Gastroesophageal sphincter (tissue), 4 donors: Measurements from ENCODE around the gene CMTM5. TPM values are rescaled to one million over a fixed set of nuclear protein-coding genes. Genes with fewer than 3 reads are reported as not detected.

ENCODE experiments used
- ATAC-seq: fragments of 150-250 bp; one replicate; pipeline ENCODE4 v1.9.1; 2016; ENCODE audit warnings: mild to moderate bottlenecking, moderate library complexity
- H3K27ac ChIP-seq, 4 donors: fragments of 200-600 bp; sonication (generic) in 3 of 4; 1 replicate in 3 of 4; 2 replicates in 1 of 4; pipeline ENCODE4 v1.5.1; 2016 to 2019
- H3K27me3 ChIP-seq: fragments of 200-600 bp; sonication (generic); one replicate; pipeline ENCODE4 v1.5.1; 2019
- H3K36me3 ChIP-seq, 2 donors: fragments of 200-600 bp; sonication (generic); one replicate each; pipeline ENCODE4 v1.5.1; 2019; ENCODE audit warnings: control low read depth in 1 of 2
- H3K4me1 ChIP-seq, 3 donors: fragments of 200-600 bp; sonication (generic); 1 replicate in 2 of 3; 2 replicates in 1 of 3; pipeline ENCODE4 v1.5.1; 2016 to 2019; ENCODE audit warnings: control low read depth in 2 of 3
- H3K4me3 ChIP-seq, 2 donors: fragments of 200-600 bp; sonication (generic); one replicate each; pipeline ENCODE4 v1.5.1; 2019; ENCODE audit warnings: mild to moderate bottlenecking in 1 of 2, moderate library complexity in 1 of 2
- H3K9me3 ChIP-seq, 3 donors: fragments of 200-600 bp; sonication (generic); one replicate each; pipeline ENCODE4 v1.5.1; 2017 to 2019; ENCODE audit warnings: control low read depth in 2 of 3
- EP300 ChIP-seq: sonication (generic); formaldehyde crosslinking; IDR thresholded peaks from one replicate; pipeline ENCODE4 v1.6.1; 2017; ENCODE audit warnings: antibody characterized with exemption, mild to moderate bottlenecking
- POLR2A ChIP-seq, 2 donors: fragments of 450-650 bp; IDR thresholded peaks; one replicate each; pipeline ENCODE4 v1.6.1; 2017; ENCODE audit warnings: antibody characterized with exemption in 2 of 2, mild to moderate bottlenecking in 2 of 2, moderate library complexity in 1 of 2
- POLR2AphosphoS5 ChIP-seq: sonication (generic); formaldehyde crosslinking; IDR thresholded peaks from one replicate; pipeline ENCODE4 v1.6.1; 2017; ENCODE audit warnings: antibody characterized with exemption
- WGBS, 2 donors: methylation state at CpG; one replicate each; pipeline ENCODE4 v1.1.5; 2018; ENCODE audit warnings: low coverage in 1 of 2; 5-methylcytosine and 5-hydroxymethylcytosine counted together
- total RNA-seq, 4 donors: library from RNA; depleted of rRNA; stranded (reverse); fragments of >200 nt; gene quantifications; one replicate each; pipeline ENCODE4 v1.1.0, GENCODE V29; 2016
- TF ChIP-seq, protein P1 (sequence below), 4 experiments: fragments of 200-600 bp in 2 of 4; fragments of 450-650 bp in 2 of 4; sonication (generic) in 1 of 4; IDR thresholded peaks; one replicate each; pipeline ENCODE4 v1.5.1; 2017 to 2019; ENCODE audit warnings: antibody characterized with exemption in 4 of 4, mild to moderate bottlenecking in 2 of 4, moderate library complexity in 2 of 4

Gene CMTM5
- total RNA-seq, 4 donors from 2014 or later, result 0.81 to 2.3 (median 1.2) TPM; not detected in 1

DNA sequence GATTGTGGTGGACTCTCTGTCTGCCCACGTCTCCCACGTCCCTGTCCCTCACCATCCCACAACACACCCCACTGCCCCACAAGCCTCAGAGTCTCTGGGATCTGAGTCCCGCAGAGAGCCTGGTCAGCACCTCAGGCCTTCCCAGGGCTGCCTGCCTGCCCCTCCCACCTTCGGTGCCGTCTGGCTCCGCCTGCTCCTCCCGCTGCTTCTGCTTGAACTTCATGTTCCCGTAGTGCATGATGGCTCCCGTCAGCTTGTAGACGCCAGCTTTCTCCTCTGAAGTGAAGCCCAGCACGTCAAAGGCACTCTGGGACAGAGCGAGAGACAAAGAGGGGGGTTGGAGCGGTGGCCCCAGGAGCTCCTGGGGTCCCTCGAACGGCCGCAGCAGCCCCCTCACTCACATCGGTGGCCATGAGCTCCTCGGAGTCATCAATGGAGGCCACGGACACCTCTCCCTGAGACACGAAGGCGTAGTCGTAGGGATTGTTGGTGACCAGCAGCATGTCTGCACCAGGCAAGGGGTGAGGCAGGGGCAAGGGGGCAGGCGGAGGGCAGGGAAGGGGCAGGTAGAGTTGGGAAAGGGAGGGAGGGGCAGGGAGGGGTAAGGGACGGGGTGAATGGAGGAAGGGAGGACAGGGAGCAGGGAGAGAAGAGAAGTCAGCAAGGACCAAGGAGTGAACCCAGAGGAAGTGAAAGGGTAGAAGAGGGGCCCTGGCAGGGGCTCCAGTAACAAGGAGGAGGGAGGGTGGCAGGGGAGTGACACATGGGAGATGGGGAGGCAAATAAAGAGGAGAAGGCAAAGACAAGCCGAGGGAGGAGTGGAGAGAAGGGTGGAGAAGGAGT is 25.7 kb downstream of the CMTM5 start:
- no peaks in the 10 kb centered on the region for H3K9me3 ChIP-seq
- H3K27me3 ChIP-seq, result peaks cover 52% of the 10 kb centered on the region
- H3K36me3 ChIP-seq, result no peaks in the 10 kb centered on the region
- ATAC-seq, result no peak
- WGBS, 2 donors, result 45 to 51% methylated on average over 2 to 9 of the region's 25 CpGs
- H3K4me3 ChIP-seq, result no peak overlapping the region
- H3K4me1 ChIP-seq, result no peaks in the 10 kb centered on the region
- TF ChIP-seq POLR2AphosphoS5 (no peak), EP300 (no peak), POLR2A (IDR thresholded peaks at IDR 0.05) (no peak)
- TF ChIP-seq, protein P1, sequence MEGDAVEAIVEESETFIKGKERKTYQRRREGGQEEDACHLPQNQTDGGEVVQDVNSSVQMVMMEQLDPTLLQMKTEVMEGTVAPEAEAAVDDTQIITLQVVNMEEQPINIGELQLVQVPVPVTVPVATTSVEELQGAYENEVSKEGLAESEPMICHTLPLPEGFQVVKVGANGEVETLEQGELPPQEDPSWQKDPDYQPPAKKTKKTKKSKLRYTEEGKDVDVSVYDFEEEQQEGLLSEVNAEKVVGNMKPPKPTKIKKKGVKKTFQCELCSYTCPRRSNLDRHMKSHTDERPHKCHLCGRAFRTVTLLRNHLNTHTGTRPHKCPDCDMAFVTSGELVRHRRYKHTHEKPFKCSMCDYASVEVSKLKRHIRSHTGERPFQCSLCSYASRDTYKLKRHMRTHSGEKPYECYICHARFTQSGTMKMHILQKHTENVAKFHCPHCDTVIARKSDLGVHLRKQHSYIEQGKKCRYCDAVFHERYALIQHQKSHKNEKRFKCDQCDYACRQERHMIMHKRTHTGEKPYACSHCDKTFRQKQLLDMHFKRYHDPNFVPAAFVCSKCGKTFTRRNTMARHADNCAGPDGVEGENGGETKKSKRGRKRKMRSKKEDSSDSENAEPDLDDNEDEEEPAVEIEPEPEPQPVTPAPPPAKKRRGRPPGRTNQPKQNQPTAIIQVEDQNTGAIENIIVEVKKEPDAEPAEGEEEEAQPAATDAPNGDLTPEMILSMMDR (IDR thresholded peaks at IDR 0.05), result no peak
- H3K27ac ChIP-seq, result no peak overlapping the region

DNA sequence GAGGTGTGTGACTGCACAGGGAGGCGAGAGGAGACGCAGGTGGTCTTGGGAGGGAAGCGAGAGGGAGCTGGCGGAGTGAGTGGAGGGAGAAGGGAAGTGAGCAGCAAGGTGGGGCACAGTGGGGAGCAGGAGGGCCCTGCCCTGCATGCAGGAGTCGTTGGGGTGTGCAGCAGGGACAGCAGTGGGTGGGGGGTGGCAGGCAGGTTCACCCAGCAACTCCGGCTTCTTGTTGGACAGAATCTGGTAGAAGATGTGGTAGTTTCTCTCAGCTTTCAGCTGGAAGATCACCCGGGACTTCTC is 26.2 kb downstream of the CMTM5 start:
- Histone ChIP-seq H3K4me3 (no peak overlapping the region), H3K4me1 (no peaks in the 10 kb centered on the region), H3K27ac (no peak overlapping the region), H3K9me3 (no peaks in the 10 kb centered on the region), H3K36me3 (no peaks in the 10 kb centered on the region), H3K27me3 (peaks cover 53% of the 10 kb centered on the region)
- no peak for ATAC-seq
- whole genome bisulfite sequencing, 2 donors, result 47 to 58% methylated on average over 6 to 7 of the region's 7 CpGs
- TF ChIP-seq EP300 (no peak), POLR2A (IDR thresholded peaks at IDR 0.05) (no peak), POLR2AphosphoS5 (no peak)
- TF ChIP-seq, protein P1 (IDR thresholded peaks at IDR 0.05), result no peak

DNA sequence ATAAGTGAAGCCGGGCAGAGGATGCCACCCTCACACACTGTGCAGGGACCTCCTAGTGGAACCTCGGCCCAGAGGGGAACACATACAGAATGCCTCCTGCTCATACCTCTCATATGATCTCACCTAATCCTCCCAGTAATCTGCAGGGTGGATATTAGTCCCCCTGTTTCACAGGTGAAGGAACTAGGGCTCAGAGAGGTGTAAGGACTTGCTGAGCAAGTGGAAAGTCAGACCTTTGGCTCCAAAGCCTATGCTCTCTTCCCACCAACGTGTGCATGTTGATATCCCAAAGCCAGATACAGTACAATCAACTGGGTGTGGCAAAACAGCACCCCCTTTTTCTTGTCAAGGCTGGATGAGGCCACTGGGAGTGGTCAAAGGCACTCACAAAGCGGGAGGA is 27.1 kb downstream of the CMTM5 start:
- H3K9me3 ChIP-seq, result no peaks in the 10 kb centered on the region
- ATAC-seq, result no peak
- TF ChIP-seq POLR2A (IDR thresholded peaks at IDR 0.05) (no peak), POLR2AphosphoS5 (no peak), EP300 (no peak)
- TF ChIP-seq, protein P1 (IDR thresholded peaks at IDR 0.05), result no peak
- no peaks in the 10 kb centered on the region for H3K4me1 ChIP-seq
- H3K27me3 ChIP-seq, result peaks cover 56% of the 10 kb centered on the region
- 40 to 75% methylated on average over 1 of the region's 4 CpGs for WGBS, 2 donors
- H3K36me3 ChIP-seq, result no peaks in the 10 kb centered on the region
- no peak overlapping the region for H3K4me3 ChIP-seq
- H3K27ac ChIP-seq, result no peak overlapping the region

DNA sequence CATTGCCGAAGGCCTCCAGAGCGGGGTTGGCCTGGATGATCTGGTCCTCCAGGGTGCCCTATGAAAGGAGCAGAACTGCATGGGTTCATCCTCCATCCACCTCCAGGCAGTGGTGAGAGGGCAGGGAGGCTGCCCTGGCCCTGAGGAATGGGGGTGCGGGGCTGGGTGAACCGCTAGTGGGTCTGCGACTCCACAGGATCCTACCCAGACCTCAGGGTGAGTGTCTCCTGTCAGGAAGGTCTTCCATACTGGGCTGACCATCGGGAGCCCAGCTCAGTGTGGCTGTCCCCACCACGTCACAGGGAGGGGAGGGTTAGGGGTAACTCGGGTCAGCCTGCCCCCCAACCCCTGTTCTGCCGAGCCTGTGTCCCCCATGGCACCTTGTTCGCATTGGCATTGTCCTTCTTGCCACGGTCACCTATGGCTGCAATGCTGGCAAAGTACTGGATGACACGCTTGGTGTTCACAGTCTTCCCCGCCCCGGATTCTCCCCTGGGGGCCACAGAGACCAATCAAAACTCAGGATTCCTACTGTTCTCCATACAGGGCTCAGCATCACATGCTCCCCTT is 27.6 kb downstream of the CMTM5 start:
- no peak overlapping the region for H3K27ac ChIP-seq
- H3K36me3 ChIP-seq, result no peaks in the 10 kb centered on the region
- ATAC-seq, result no peak
- no peaks in the 10 kb centered on the region for H3K9me3 ChIP-seq
- TF ChIP-seq, protein P1 (IDR thresholded peaks at IDR 0.05), result no peak
- TF ChIP-seq POLR2A (IDR thresholded peaks at IDR 0.05) (no peak), EP300 (no peak), POLR2AphosphoS5 (no peak)
- no peak overlapping the region for H3K4me3 ChIP-seq
- WGBS, 2 donors, result 67 to 80% methylated on average over 2 to 3 of the region's 14 CpGs
- H3K4me1 ChIP-seq, result no peaks in the 10 kb centered on the region
- H3K27me3 ChIP-seq, result peaks cover 56% of the 10 kb centered on the region

DNA sequence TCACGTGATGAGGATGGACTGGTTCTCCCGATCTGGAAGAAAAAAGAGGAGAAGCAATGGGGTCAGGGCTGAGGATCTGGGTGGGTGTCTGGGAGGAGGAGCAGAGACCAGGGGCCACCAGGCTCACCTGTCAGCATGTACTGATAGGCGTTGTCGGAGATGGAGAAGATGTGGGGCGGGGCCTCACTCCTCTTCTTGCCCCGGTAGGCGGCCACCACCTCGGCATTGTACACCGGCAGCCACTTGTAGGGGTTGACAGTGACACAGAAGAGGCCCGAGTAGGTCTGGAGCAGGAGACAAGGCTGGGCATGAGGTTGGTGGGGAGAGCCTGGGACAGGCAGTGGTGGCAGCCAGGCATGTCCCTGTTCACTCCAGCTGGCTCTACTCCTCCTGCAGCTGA is 28.2 kb downstream of the CMTM5 start:
- WGBS, 2 donors, result 60 to 79% methylated on average over 4 to 5 of the region's 10 CpGs
- H3K36me3 ChIP-seq, result no peaks in the 10 kb centered on the region

More for the DNA sequence above, 28.2 kb downstream of the CMTM5 start:
- Histone ChIP-seq H3K4me1 (no peaks in the 10 kb centered on the region), H3K27ac (no peak overlapping the region), H3K4me3 (no peak overlapping the region), H3K9me3 (no peaks in the 10 kb centered on the region), H3K27me3 (peaks cover 56% of the 10 kb centered on the region)
- TF ChIP-seq POLR2AphosphoS5 (no peak), POLR2A (IDR thresholded peaks at IDR 0.05) (no peak), EP300 (no peak)
- TF ChIP-seq, protein P1 (IDR thresholded peaks at IDR 0.05), result no peak
- ATAC-seq, result no peak
